ENCODE data around the gene MED14. TPM values are rescaled to one million over a fixed set of nuclear protein-coding genes. Genes with fewer than 3 reads are reported as not detected.
"Not testable (repeated sequence)": the region's sequence is repeated elsewhere in the genome, so short reads cannot be mapped to it uniquely, and the experiment has no call there.

Gene MED14
- total RNA-seq, 1 experiment from 2014 or later, result 136 TPM

GRCh38 chrX:40733706-40734105 is 1.6 kb downstream of the MED14 start:
- Histone ChIP-seq H4K20me1 (ENCODE audit: control insufficient read depth, insufficient read depth, insufficient read length) (no peaks in the 10 kb centered on the region), H2AK5ac (ENCODE audit: insufficient read length, low read length) (no peak overlapping the region), H3K23ac (ENCODE audit: insufficient read length, low read depth, low read length) (no peak overlapping the region), H3K4me1 (ENCODE audit: insufficient read depth, low read length) (no peaks in the 10 kb centered on the region), H4K91ac (ENCODE audit: insufficient read length, low read depth, low read length) (no peak overlapping the region), H3K9me3 (ENCODE audit: control insufficient read depth, low read depth, low read length) (no peaks in the 10 kb centered on the region), H3T11ph (ENCODE audit: low read length) (no peak overlapping the region), H3K79me2 (ENCODE audit: insufficient read depth, low read length) (peaks cover 34% of the 10 kb centered on the region; the same call in 1 of the 2 replicates), H2BK5ac (ENCODE audit: insufficient read length, low read length) (no peak overlapping the region), H4K5ac (ENCODE audit: insufficient read length, low read depth, low read length) (no peak overlapping the region), H3K4ac (ENCODE audit: low read depth, low read length) (no peak overlapping the region), H3K14ac (ENCODE audit: insufficient read depth, low read length) (no peak overlapping the region), H3K56ac (ENCODE audit: insufficient read length, low read depth, low read length) (no peak overlapping the region), H3K27me3 (ENCODE audit: insufficient read depth, low read length) (no peaks in the 10 kb centered on the region), H2BK12ac (ENCODE audit: insufficient read length, low read depth, low read length) (no peak overlapping the region), H2BK15ac (ENCODE audit: low read depth, low read length) (no peak overlapping the region), H3K23me2 (ENCODE audit: insufficient read length, low read depth, low read length, poor library complexity, severe bottlenecking) (no peaks in the 10 kb centered on the region), H4K8ac (replicated peaks; ENCODE audit: insufficient read length, low read depth, low read length) (no peak overlapping the region), H2BK120ac (ENCODE audit: low read depth, low read length, poor library complexity, severe bottlenecking) (no peak overlapping the region), H3K9ac (ENCODE audit: extremely low read depth, insufficient read length, low read length) (peak overlapping the region; percentile 1), H2AFZ (ENCODE audit: low read length) (no peak overlapping the region), H3K27ac (ENCODE audit: insufficient read length, low read depth, low read length) (no peak overlapping the region), H3K4me2 (ENCODE audit: insufficient read depth, insufficient read length, low read length) (peak overlapping the region; percentile 47), H2BK20ac (ENCODE audit: low read depth, low read length, poor library complexity, severe bottlenecking) (no peak overlapping the region), H3K79me1 (ENCODE audit: insufficient read depth, low read depth, low read length, poor library complexity, severe bottlenecking) (no peaks in the 10 kb centered on the region), H3K18ac (ENCODE audit: insufficient read length, low read depth, low read length) (no peak overlapping the region)
- Mint-ChIP-seq H3K27me3 (ENCODE audit: low read depth) (no peaks in the 10 kb centered on the region), H3K4me3 (peak overlapping the region; percentile 84 to 88), H3K9me3 (peaks cover 57 to 58% of the 10 kb centered on the region in 2 experiments), H3K27ac (peak overlapping the region; percentile 7 to 13 (median 9); a peak in 5 of 7 replicates), H3K36me3 (ENCODE audit: insufficient read depth in 1 of 3, low read depth in 3 of 3) (peaks cover 20 to 41% (median 24%) of the 10 kb centered on the region in 3 experiments), H3K4me1 (peaks cover 24 to 43% of the 10 kb centered on the region in 2 experiments)
- no peak for TF ChIP-seq CTCF (conservative IDR thresholded peaks at IDR 0.05)
- WGBS (ENCODE audit: extremely low coverage, insufficient read length, low lambda C conversion rate), result no CpG with 5 or more reads among the region's 2 CpGs
- DNase-seq, result no peak

- H2BK5ac ChIP-seq (ENCODE audit: insufficient read length, low read length); H3K4me2 ChIP-seq (ENCODE audit: insufficient read depth, insufficient read length, low read length); H2BK12ac ChIP-seq (ENCODE audit: insufficient read length, low read depth, low read length); H3K18ac ChIP-seq (ENCODE audit: insufficient read length, low read depth, low read length); H4K91ac ChIP-seq (ENCODE audit: insufficient read length, low read depth, low read length); H3K27me3 Mint-ChIP-seq (ENCODE audit: low read depth); H4K8ac ChIP-seq (replicated peaks; ENCODE audit: insufficient read length, low read depth, low read length); H3K56ac ChIP-seq (ENCODE audit: insufficient read length, low read depth, low read length); H3T11ph ChIP-seq (ENCODE audit: low read length); H2AK5ac ChIP-seq (ENCODE audit: insufficient read length, low read length); H3K23ac ChIP-seq (ENCODE audit: insufficient read length, low read depth, low read length); H3K4me1 ChIP-seq (ENCODE audit: insufficient read depth, low read length); H2BK20ac ChIP-seq (ENCODE audit: low read depth, low read length, poor library complexity, severe bottlenecking); H4K5ac ChIP-seq (ENCODE audit: insufficient read length, low read depth, low read length); H2BK15ac ChIP-seq (ENCODE audit: low read depth, low read length); H3K27ac Mint-ChIP-seq; H3K79me1 ChIP-seq (ENCODE audit: insufficient read depth, low read depth, low read length, poor library complexity, severe bottlenecking); H3K9ac ChIP-seq (ENCODE audit: extremely low read depth, insufficient read length, low read length); H4K20me1 ChIP-seq (ENCODE audit: control insufficient read depth, insufficient read depth, insufficient read length); H3K23me2 ChIP-seq (ENCODE audit: insufficient read length, low read depth, low read length, poor library complexity, severe bottlenecking); H3K27me3 ChIP-seq (ENCODE audit: insufficient read depth, low read length); H2BK120ac ChIP-seq (ENCODE audit: low read depth, low read length, poor library complexity, severe bottlenecking); H3K9me3 ChIP-seq (ENCODE audit: control insufficient read depth, low read depth, low read length); DNase-seq; H2AFZ ChIP-seq (ENCODE audit: low read length); H3K27ac ChIP-seq (ENCODE audit: insufficient read length, low read depth, low read length); H3K4ac ChIP-seq (ENCODE audit: low read depth, low read length); H3K14ac ChIP-seq (ENCODE audit: insufficient read depth, low read length): not testable (repeated sequence)
- H3K79me2 ChIP-seq (ENCODE audit: insufficient read depth, low read length), result peaks cover 37% of the 10 kb centered on the region; the same call in 1 of the 2 replicates
- H3K4me3 Mint-ChIP-seq, result peak overlapping the region; percentile 11 to 84; a peak in 4 of 5 replicates
- H3K4me1 Mint-ChIP-seq, result peaks cover 26 to 50% of the 10 kb centered on the region in 2 experiments
- peaks cover 22 to 49% (median 33%) of the 10 kb centered on the region in 3 experiments for H3K36me3 Mint-ChIP-seq (ENCODE audit: insufficient read depth in 1 of 3, low read depth in 3 of 3)
- WGBS (ENCODE audit: extremely low coverage, insufficient read length, low lambda C conversion rate), result no CpG with 5 or more reads among the region's 5 CpGs
- H3K9me3 Mint-ChIP-seq, result peaks cover 56 to 57% of the 10 kb centered on the region in 2 experiments
These were observed 2.8 kb downstream of the MED14 start for GRCh38 chrX:40732499-40732898.

All from H9 (cell line).